NOMO-1 treated with dmso at 0.1 percent for 144 hours (cell line): ENCODE results near the gene VAV2.
"Not testable (repeated sequence)": the region's sequence is repeated elsewhere in the genome, so short reads cannot be mapped to it uniquely, and the experiment has no call there.

ENCODE experiments used
- DNase-seq: peaks from one replicate; lab custom pipeline; 2025; ENCODE audit not compliant: unreplicated experiment; lab: John Stamatoyannopoulos, UW

VAV2 gene

GRCh38 chr9:133926165-133926856 lies 65.8 kb downstream of the VAV2 start:
- no peak for DNase-seq

DNA sequence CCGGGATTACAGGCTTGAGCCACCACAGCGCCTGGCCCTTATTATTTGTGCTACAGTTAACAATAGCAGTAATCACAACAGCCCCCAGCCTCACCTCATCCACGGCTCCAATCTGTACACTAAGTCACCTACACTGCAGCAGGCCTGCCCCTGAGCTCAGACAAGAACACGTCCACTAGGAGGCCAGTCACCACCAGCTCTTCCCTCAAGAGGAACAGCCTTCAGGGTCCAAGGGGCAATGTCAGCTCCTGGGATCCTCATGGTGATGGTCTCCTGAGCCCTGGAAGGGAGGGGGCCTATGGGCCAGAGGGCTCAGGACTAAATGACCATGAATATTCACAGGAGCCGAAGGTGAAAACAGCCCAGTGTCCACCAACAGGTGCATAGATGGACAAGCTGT lies 67.7 kb downstream of the VAV2 start:
- DNase-seq: no peak

DNA sequence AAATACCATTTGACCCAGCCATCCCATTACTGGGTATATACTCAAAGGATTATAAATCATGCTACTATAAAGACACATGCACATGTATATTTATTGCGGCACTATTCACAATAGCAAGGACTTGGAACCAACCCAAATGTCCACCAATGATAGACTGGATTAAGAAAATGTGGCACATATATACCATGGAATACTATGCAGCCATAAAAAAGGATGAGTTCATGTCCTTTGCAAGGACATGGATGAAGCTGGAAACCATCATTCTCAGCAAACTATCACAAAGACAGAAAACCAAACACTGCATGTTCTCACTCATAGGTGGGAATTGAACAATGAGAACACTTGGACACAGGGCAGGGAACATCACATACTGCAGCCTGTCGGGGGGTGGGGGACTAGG lies 68.5 kb downstream of the VAV2 start:
- not testable (repeated sequence) for DNase-seq

DNA sequence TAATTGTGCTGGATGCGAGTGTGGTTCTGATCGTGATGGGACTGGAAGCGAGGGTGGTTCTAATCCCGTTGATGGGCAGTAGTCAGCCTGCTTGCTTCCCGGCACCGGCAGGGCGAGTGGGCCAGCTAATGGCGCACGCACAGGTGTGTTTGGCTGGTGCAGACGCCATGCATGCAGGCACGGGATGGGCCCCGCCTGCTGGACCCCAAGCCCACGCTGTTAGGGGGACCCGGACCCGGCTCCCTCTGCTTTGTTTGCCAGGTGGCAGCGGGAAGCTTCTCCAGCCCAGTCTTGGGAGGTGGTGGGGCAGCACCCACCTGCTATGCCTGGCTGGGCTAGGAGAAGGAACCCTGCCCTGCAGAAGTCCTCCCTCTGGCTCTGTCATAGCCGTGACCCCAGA lies 70.3 kb downstream of the VAV2 start:
- no peak for DNase-seq

DNA sequence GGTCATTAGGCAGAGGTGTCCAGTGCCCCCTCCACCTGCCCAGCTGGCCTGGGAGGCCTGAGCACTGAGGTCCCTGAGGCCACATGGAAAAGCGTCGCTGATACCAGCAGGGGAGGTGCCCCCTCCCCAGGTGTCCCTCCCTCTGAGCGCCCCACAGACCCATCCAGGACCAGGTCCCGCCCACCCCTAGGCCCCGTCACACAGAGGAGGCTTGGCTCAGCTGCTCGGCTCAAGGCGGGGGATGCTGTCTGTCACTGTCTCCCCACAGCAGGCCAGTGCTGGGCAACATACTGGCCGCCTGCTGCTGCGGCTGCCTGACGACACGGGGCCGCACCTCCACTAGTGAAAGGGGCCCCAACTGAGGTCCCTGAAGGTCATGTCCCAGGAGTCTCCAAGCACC lies 71.7 kb downstream of the VAV2 start:
- DNase-seq: no peak

- no peak for DNase-seq
These were observed 72.6 kb downstream of the VAV2 start for GRCh38 chr9:133919253-133920115.

GRCh38 chr9:133918111-133918813 lies 73.9 kb downstream of the VAV2 start:
- no peak for DNase-seq

- DNase-seq: no peak
These were observed 74.7 kb downstream of the VAV2 start for GRCh38 chr9:133917375-133917774.

DNA sequence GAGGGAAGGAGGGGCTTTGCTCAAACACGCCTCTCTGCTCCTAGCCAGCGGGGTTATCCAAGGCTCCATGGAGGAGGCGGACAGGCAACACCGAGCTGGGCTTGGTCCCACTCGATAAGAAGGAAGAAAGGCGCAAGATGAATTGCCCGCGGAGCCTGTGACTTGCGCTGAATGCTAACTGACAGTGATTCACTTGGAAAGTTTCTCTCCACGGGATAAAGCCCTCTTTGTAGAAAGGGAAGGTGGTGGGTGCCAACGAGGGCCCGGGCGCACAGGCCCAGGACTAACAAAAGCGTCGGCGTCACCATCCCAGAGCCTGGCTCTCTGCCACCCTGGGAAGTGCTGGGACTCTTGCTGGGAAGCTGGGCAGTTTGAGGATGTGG lies 76.0 kb downstream of the VAV2 start:
- DNase-seq: no peak

DNA sequence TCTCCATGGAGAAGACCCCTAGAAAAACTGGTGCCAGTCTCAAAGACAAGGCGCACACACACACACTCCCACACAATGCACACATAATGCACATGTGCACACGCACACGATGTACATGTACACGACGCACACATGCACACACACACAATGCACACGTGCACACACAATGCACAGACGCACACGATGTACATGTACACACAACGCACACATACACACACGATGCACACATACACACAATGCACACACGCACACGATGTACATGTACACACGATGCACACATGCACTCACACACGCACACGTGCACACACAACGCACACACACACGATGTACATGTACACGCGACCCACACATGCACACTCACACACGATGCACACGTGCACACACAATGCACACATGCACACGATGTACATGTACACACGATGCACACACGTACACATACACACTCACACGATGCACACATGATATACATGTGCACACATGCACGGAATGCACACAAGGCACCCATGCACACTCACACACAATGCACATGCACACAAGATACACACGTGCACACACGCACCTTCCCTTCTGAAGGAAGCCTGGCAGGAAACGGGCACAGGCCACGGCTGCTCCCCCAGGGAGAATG lies 76.5 kb downstream of the VAV2 start:
- no peak for DNase-seq

DNA sequence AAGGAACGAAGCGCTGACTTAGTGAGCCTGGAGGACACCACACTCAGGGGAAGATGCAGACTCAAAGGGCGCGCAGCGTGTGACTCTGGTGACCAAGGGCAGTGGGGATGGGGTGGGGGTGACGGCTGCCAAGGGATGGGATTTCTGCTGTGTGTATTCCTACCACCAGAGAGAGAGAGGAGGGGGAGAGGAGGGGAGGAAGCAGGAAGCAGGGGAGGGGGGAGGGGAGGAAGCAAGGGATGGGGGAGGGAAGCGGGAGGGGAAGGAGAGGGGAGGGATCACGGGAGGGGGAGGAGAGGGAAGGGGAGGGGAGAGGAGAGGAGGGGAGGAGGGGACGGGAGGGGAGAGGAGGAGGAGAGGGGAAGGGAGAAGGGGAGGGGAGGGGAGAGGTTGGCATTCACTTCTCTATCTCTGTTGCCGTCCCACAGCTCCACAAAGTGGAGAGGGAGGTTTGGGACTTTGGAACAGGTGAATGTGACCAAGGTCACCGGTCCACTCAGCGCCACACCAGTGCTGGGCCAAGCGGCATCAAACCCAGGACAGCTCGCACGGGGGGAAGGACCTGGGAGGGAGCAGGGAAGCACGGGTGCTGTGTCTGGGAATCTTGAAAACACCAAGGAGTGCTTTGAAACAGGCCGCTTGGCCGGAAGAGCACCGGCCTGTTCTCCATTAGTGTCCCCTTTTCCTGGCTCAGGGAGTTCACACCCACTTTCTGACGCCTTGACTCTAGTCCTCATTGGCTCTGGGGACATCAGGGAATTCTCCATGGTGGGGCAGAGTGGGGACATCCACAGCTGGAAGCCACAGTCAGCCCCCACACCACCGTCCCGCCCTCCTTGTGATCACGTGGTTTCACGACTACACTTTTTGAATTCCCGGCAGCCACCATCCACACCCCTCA lies 77.4 kb downstream of the VAV2 start:
- DNase-seq: no peak

- DNase-seq: no peak
These were observed 78.4 kb downstream of the VAV2 start for GRCh38 chr9:133913571-133914369.

DNA sequence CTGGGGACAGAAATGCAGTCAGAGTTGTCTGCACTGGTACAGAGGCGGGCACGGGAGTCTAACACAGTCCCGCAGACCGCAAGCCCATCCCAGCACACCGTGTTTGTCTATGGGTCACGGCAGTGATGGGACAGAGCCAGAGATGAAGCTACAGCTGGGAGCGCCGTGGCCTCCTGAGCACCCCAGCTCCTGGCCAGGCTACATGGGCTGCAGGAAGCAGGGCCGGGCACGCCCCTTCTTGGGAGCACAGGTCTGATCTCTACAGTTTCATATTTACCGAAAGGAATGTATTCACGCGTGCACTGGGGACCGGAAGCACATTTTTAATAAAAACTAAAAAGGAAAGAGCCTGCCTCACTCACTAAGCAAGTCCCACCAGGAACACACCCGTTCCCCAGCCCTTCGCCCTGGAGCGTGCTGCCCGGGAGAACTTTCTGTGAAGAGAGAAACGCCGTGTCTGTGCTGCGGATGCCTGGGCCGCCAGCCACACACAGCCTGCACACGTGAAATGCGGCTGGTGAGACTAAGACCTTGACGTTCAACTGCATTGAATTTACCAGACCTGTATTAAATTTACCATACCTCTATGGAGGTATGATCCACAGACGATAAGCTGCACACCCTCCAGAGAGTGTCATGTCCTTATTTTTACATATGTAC lies 81.1 kb downstream of the VAV2 start:
- DNase-seq: no peak

GRCh38 chr9:133906932-133907910 lies 84.9 kb downstream of the VAV2 start:
- DNase-seq: no peak

- DNase-seq: no peak
These were observed 85.9 kb downstream of the VAV2 start for GRCh38 chr9:133906218-133906617.

DNA sequence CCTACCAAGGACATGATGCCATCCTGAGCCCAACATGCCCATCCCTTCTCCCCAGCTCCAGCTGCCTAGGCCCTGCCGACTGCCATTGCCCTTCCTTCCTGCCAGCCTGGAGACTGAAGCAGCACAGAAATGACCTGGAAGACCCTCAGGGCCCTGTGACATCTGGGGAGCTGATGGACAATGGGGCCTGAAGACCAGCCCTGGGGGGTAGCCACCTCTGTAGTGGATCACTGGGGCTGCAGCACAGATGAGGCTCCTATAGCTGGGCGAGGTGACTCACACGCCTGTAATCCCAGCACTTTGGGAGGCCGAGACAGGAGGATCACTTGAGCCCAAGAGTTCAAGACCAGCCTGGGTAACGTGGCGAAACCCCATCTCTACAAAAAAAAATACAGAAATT lies 86.6 kb downstream of the VAV2 start:
- no peak for DNase-seq

- no peak for DNase-seq
These were observed 87.6 kb downstream of the VAV2 start for GRCh38 chr9:133904346-133905090.
